Activated T-helper 1 cell treated with anti-CD3 and anti-CD28 coated beads, Interleukin-2, amount 50 U/mL, for 16 hours (primary cell): Measurements from ENCODE around the gene IGF2R.
"Not testable (repeated sequence)": the region's sequence is repeated elsewhere in the genome, so short reads cannot be mapped to it uniquely, and the experiment has no call there.

Experiments used
- DNase-seq, 2 donors: peaks; one replicate each; pipeline ENCODE4 v3.0.0-alpha.2; 2020; ENCODE audit warnings: low read depth in 1 of 2, low spot score in 1 of 2

IGF2R gene

DNA sequence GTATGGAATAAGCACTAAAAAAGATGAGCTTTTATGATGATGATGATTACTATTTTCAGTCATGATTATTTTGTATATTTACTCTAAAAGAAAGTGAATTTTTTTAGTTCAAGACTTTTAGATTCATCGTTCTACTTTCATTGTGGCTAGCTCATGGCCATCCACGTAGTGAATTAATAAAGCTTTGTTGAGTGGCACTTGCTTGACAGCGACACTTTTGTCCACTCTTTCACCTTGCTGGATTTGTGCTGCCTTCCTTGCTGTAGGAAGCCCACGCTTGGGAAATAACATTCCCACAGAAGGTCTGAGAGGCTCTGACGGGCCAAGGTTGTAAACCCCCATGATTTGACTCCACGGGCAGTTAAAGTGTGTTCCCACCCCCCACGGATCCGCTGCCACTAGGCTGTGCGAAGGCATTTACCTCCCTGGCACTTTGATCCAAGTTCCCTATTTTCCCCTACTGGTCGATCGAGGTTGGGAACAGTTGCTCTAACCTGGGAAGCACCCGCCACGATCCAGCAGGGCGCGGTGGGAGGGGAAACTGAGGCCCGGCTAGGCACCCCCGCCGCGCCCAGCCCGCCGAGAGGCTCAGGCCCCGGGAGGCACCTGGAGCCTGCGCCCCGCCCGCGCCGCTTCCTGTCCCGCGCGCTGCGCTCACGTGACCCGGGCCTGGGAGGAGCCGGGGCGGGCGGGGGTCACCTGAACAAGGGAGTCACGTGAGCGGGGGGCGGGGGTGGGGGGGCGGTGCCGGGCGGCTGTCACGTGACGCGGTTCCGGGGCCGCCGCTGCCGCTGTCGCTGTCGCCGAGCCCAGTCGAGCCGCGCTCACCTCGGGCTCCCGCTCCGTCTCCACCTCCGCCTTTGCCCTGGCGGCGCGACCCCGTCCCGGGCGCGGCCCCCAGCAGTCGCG lies at the start of gene IGF2R:
TSS of gene IGF2R (plus strand) at position 788 of the 909 bp plus-strand sequence. CDS start 165 bp downstream, outside the sequence.
- DNase-seq = peak; percentile 84 to 91

DNA sequence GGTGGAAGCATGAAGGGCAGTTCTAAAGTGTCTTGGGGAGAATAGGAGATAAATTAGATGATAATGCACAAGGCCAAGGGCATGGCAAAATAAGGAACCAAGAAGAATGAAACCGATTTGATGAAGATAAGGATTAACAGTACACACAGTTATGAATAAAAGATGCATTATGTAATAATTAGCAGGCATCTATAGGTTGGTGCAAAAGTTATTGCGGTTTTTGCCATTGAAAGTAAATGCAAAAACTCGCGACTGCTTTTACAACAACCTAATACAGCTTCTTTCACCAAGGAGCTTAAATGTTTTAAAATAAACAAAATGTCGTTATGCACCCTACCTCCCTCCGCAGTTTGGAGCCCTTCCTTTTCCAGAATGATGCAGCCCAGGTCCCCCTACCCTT lies 49.1 kb upstream of the IGF2R start:
- DNase-seq = no peak

- DNase-seq = not testable (repeated sequence)
Observed at GRCh38 chr6:159924150-159924549, 44.7 kb upstream of the IGF2R start.

GRCh38 chr6:159926542-159927203 lies 42.2 kb upstream of the IGF2R start:
- no peak for DNase-seq

GRCh38 chr6:159929819-159930218 lies 39.1 kb upstream of the IGF2R start:
- peak; percentile 27 to 44 for DNase-seq

- DNase-seq = no peak
Observed at GRCh38 chr6:159931112-159931511, 37.8 kb upstream of the IGF2R start.

DNA sequence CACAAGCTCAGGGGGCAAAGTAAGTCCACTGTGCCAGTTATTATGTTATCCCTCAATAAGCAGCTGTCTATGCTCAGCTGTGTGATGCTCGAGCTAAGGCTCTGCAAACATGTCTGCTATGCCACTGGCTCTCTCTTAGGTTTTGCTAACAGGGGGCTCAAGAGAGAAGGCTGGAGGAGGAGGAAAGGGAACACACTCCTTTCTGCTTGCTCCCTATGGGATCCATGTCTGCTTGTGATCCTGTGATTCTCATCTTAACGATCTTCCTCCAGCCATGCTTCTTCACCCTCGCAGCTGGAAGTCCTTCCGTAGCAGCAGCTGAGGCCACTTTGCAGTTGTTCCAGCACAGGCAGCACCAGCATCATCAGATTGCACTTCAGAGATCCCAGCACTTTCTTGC lies 37.0 kb upstream of the IGF2R start:
- DNase-seq = no peak

DNA sequence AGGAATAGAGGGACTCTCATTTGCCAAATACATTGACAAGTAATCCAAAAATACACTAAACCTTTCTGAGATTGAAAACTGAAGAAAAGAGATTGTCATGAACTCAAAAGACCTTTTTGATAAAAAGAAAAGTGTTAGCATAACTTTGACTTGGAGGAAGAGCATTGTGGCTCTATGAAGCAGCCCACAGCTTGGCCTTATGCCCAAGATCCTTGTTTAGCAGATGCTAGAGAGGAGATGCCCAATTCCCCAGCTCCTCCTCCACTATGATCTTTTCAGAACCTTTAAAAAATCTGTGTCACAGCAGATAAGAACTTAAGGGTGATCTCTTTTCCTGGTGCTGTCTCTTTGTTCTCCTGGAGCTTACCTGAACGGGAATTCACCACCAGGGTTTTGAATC lies 35.8 kb upstream of the IGF2R start:
- DNase-seq = no peak

DNA sequence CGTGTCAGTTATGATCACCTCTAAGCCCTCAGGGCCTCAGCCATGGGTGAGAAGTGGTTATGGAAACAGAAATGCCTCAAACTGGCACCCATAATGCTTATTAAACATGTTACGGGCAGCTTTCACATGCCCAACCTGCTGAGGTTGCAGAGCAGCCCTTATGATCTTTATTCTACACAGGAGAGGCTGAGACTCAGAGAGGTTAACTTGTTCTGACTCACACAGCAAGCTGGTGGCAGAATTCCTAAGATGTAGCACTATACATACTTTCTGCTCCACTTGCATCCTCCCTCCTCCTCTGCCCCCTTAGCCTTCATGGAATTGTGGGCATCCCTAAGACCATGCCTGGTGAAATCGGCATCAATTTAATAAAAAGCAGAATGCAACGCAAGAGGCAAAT lies 34.7 kb upstream of the IGF2R start:
- DNase-seq = no peak

DNA sequence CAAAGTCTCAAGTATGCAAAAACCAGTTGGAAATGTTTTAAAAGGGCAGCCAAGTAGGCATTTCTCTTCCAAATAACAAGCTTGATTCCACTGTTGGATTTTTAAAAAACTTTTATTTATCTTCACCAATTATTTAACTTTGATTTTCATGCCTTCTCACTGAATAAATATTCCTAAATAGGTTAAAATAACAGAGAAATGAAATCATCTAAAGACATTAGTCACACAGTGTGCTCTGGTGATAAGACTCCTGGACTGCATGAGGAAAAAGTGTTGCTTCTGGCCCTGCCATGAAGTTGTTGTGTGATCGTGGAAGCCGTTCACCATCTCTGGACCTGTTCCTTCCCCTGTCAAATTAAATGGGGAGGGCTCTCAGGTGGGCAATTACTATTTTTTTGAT lies 33.8 kb upstream of the IGF2R start:
- no peak for DNase-seq

DNA sequence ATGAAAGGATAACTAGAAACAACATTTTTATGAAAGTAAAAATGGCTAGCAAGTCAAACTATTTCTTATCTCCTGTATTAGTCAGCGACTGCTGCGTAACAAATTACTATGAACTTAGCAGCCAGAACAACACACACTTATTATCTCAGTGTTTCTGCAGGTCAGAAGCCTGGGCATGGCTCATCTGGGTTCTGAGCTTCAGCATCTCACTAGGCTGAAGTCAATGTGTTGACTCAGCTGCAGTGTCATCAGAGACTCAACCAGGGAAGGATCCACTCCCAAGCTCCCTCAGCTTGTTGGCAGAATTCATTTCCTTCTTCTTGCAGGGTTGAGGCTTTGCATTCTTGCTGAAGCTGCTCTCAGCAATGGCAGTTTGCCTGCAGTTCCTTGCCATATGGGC lies 33.2 kb upstream of the IGF2R start:
- no peak for DNase-seq

GRCh38 chr6:159939591-159940016 lies 29.3 kb upstream of the IGF2R start:
- DNase-seq = no peak

GRCh38 chr6:159941286-159942113 lies 27.4 kb upstream of the IGF2R start:
- DNase-seq = no peak

GRCh38 chr6:159943101-159943632 lies 25.7 kb upstream of the IGF2R start:
- DNase-seq = no peak

DNA sequence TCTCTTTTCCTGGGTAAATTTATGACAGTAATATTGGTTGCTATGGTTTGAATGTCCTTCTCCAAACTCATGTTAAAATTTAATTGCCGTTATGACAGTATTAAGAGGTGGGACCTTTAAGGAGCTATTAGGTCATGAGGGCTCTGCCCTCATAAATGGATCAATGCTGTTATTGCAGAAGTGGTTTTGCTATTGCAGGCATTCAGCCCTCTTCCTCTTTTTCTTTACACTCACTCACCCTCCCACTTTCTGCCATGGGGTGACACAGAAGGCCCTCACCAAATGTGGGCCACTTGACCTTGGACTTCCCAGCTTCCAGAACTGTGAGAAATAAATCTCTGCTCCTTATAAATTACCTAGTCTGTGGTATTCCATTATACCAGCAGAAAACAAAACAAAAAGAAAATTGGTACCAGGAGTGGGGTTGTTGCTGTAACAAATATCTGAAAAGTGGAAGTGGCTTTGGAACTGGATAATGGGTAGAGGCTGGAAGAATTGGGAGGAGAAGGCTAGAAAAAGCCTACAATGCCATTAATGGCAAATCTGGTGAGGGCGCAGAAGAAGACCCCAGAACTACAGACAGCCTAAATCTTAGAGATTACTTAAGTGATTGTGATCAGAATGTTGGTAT lies 24.8 kb upstream of the IGF2R start:
- no peak for DNase-seq

DNA sequence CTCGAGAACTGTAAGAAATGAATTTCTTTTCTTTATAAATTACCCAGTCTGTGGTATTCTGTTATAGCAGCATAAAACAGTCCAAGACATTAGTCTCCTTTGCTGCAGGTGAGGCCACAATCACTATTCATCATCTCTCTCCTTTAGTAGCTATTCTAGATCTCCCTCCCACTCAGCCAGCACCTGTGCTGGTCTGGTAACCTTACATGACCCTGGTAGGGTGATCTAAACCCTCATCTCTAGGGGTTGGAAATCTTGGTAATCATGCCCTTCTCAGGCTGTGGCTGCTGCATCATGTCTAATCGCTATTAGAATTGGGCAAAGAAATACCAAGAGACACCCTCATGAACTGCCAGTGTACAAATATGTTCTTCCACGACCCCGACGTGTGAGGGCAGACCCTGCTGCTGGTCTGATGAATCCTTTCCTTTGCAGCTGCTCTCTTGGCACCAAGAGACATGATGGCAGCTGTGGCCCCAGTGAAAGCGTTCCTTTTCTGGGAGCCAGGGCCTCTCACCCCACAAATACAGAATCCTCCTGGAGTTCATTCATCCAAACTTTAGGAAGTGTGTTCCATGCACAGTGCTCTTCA lies 23.0 kb upstream of the IGF2R start:
- DNase-seq = no peak

GRCh38 chr6:159946912-159947311 lies 22.0 kb upstream of the IGF2R start:
- DNase-seq = no peak

- no peak for DNase-seq
Observed at GRCh38 chr6:159948199-159948598, 20.7 kb upstream of the IGF2R start.

- DNase-seq = no peak
Observed at GRCh38 chr6:159951772-159952171, 17.1 kb upstream of the IGF2R start.

DNA sequence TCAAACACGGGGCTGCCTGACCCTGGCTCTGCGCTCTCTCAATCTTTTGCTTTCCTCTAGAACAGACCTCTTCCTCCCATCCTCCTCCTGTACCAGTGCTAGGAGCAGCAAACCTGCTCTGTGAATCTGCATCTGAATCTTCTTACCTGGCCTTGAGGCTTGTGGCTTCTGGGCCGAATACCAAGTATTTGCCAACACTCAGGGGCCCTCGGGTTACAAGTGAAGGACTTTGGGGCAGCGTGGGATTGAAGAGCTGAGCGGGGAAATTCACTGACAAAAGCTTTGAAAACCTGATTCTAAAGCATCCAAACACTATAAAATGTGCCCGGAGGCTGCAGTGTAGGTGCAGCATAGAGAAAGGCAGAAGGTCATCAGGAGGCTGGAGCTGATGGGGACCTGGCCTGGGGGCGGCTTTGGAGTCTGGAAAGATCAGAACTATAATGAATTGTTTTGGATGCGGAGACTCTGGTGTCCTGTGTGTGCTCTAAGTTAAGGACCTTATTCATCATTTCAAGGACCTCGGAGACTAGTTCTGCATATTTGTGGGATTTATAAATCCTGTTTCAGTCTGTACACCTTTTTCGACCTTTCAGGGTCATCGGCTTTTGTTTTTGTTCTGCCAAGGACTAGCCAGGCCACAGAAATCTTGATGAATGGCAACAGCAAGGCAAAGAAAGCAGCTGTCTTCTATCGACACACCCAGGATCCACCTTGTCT lies 16.4 kb upstream of the IGF2R start:
- DNase-seq = no peak
